A549 (cell line): Measurements from ENCODE around the gene OR2Y1. TPM values are rescaled to one million over a fixed set of nuclear protein-coding genes. Genes with fewer than 3 reads are reported as not detected.

Experiments used
- ATAC-seq, 2 experiments: fragments of 200-7000 bp in 1 of 2; fragments of >200 bp in 1 of 2; cut with Nextera tagmentation in 1 of 2; cut with Tn5 transposase in 1 of 2; 3 replicates each; pipeline versions ENCODE4 v1.8.0 to v1.9.1; 2018 to 2020; ENCODE audit warnings: mild to moderate bottlenecking in 1 of 2, moderate library complexity in 1 of 2
- CTCF ChIA-PET: fragments of 300-600 bp; sonication (Branson Sonifier 250); formaldehyde crosslinking; extraction: SDS; loops from one replicate; lab custom pipeline; 2021; ENCODE audit warnings: antibody characterized with exemption, inconsistent platforms; lab: Yijun Ruan, JAX
- POLR2A ChIA-PET: fragments of 350-600 bp; formaldehyde crosslinking; extraction: SDS; loops from one replicate; lab custom pipeline; 2021; ENCODE audit warnings: antibody characterized with exemption, inconsistent platforms; lab: Yijun Ruan, JAX
- DNase-seq, 2 experiments: peaks; one replicate each; pipeline versions ENCODE4 v3.0.0 to v3.0.0-alpha.2; 2011 to 2016; ENCODE audit warnings: low read depth in 1 of 2, low spot score in 1 of 2
- FAIRE-seq: peaks from 2 replicates; lab custom pipeline; 2011; peaks lifted over from hg19 to GRCh38; lab: Jason Lieb, UNC
- H3K27ac ChIP-seq, 2 experiments: fragments of >200 bp; sonication (Bioruptor Twin); formaldehyde crosslinking; 3 replicates each; pipeline ENCODE4 v1.5.1; 2016 to 2017
- H3K4me1 ChIP-seq: fragments of >200 bp; sonication (Bioruptor Twin); formaldehyde crosslinking; 3 replicates; pipeline ENCODE4 v1.6.1; 2016
- H3K4me2 ChIP-seq: fragments of >200 bp; sonication (Bioruptor Twin); formaldehyde crosslinking; 3 replicates; pipeline ENCODE4 v1.6.1; 2016
- H3K4me3 ChIP-seq: fragments of >200 bp; sonication (Bioruptor Twin); formaldehyde crosslinking; 3 replicates; pipeline ENCODE4 v1.5.1; 2016
- H3K9me3 ChIP-seq: fragments of >200 bp; sonication (Bioruptor Twin); formaldehyde crosslinking; 3 replicates; pipeline ENCODE4 v1.6.1; 2016
- CBX8 ChIP-seq: fragments of 200-600 bp; sonication (generic); IDR thresholded peaks from 2 replicates; pipeline ENCODE4 v1.6.1; 2016
- CEBPB ChIP-seq, 2 experiments: fragments of >200 bp in 1 of 2; sonication (Bioruptor Twin) in 1 of 2; formaldehyde crosslinking in 1 of 2; IDR thresholded peaks; 2 replicates each; pipeline ENCODE4 v1.6.1; 2012 to 2016
- CHD4 ChIP-seq: fragments of 200-600 bp; sonication (generic); IDR thresholded peaks from 2 replicates; pipeline ENCODE4 v1.6.1; 2016; ENCODE audit warnings: antibody characterized with exemption, mild to moderate bottlenecking, borderline replicate concordance
- EHF ChIP-seq: fragments of 250-450 bp; sonication (Bioruptor Pico); IDR thresholded peaks from 2 replicates; pipeline ENCODE4 v1.5.0; 2020; ENCODE audit warnings: mild to moderate bottlenecking
- EP300 ChIP-seq, 2 experiments: fragments of >200 bp; sonication (Bioruptor Twin); formaldehyde crosslinking; IDR thresholded peaks; 2 replicates in 1 of 2; 3 replicates in 1 of 2; pipeline ENCODE4 v1.6.1; 2016 to 2017
- FOSB ChIP-seq: fragments of 250-450 bp; sonication (Bioruptor Pico); IDR thresholded peaks from 2 replicates; pipeline ENCODE4 v1.5.0; 2020; ENCODE audit warnings: mild to moderate bottlenecking, moderate library complexity
- GATA3 ChIP-seq: IDR thresholded peaks from 2 replicates; pipeline ENCODE4 v1.6.1; 2012; ENCODE audit warnings: borderline replicate concordance
- HEYL ChIP-seq: fragments of 250-450 bp; sonication (Bioruptor Pico); IDR thresholded peaks from 2 replicates; pipeline ENCODE4 v1.8.0; 2021; ENCODE audit warnings: mild to moderate bottlenecking, moderate library complexity
- HOXA7 ChIP-seq: fragments of 250-450 bp; sonication (Bioruptor Pico); IDR thresholded peaks from 2 replicates; pipeline ENCODE4 v1.5.0; 2020; ENCODE audit warnings: mild to moderate bottlenecking, moderate library complexity
- JUNB ChIP-seq: fragments of >200 bp; sonication (Bioruptor Twin); formaldehyde crosslinking; IDR thresholded peaks from 2 replicates; pipeline ENCODE4 v1.6.1; 2016
- KDM5A ChIP-seq: fragments of 200-600 bp; sonication (generic); IDR thresholded peaks from 2 replicates; pipeline ENCODE4 v1.6.1; 2016; ENCODE audit warnings: antibody characterized with exemption, mild to moderate bottlenecking
- MYC ChIP-seq: IDR thresholded peaks from 2 replicates; pipeline ENCODE4 v1.6.1; 2012; ENCODE audit warnings: mild to moderate bottlenecking, inconsistent platforms, low read length, improper control_type of control experiment, borderline replicate concordance
- NPAS2 ChIP-seq: fragments of 250-450 bp; sonication (Bioruptor Pico); IDR thresholded peaks from 2 replicates; pipeline ENCODE4 v1.8.0; 2022; ENCODE audit warnings: mild to moderate bottlenecking, moderate library complexity, borderline replicate concordance
- RARB ChIP-seq: fragments of 250-450 bp; sonication (Bioruptor Pico); IDR thresholded peaks from 2 replicates; pipeline ENCODE4 v1.8.0; 2021; ENCODE audit warnings: mild to moderate bottlenecking, moderate library complexity
- RNF2 ChIP-seq: fragments of 200-600 bp; sonication (generic); IDR thresholded peaks from 2 replicates; pipeline ENCODE4 v1.6.1; 2016; ENCODE audit warnings: low read depth, mild to moderate bottlenecking, antibody characterized with exemption, moderate library complexity, borderline replicate concordance
- SREBF2 ChIP-seq: fragments of 450-650 bp; IDR thresholded peaks from 2 replicates; pipeline ENCODE4 v1.6.1; 2014; ENCODE audit warnings: mild to moderate bottlenecking, moderate library complexity
- TFCP2L1 ChIP-seq: fragments of 250-450 bp; sonication (Bioruptor Pico); IDR thresholded peaks from 2 replicates; pipeline ENCODE4 v1.5.0; 2021; ENCODE audit warnings: mild to moderate bottlenecking
- ZC3H11A ChIP-seq: fragments of 450-650 bp; IDR thresholded peaks from 2 replicates; pipeline ENCODE4 v1.6.1; 2014; ENCODE audit warnings: antibody characterized with exemption, mild to moderate bottlenecking
- ZFP36 ChIP-seq: fragments of 450-650 bp; IDR thresholded peaks from 2 replicates; pipeline ENCODE4 v1.6.1; 2014; ENCODE audit warnings: borderline replicate concordance; ENCODE audit not compliant: partially characterized antibody
- WGBS: methylation state at CpG from one replicate; pipeline ENCODE4 v1.1.6; 2017; ENCODE audit errors: missing lambda C conversion rate; 5-methylcytosine and 5-hydroxymethylcytosine counted together
- polyA plus RNA-seq, 4 experiments: library from polyadenylated mRNA; depleted of rRNA in 3 of 4; stranded (reverse); fragments of >200 nt; fragmentation: RNase III in 1 of 4; extraction: RNeasy Plus Mini Kit Qiagen cat#74134 plus additional on column Dnase treatment in 1 of 4; gene quantifications; 2 replicates in 3 of 4; 3 replicates in 1 of 4; pipeline ENCODE4 v1.2.3, GENCODE V29; 2011 to 2017
- TF ChIP-seq, protein P1 (sequence below): fragments of >200 bp; sonication (Bioruptor Twin); formaldehyde crosslinking; IDR thresholded peaks from 2 replicates; pipeline ENCODE4 v1.6.1; 2016
- TF ChIP-seq, protein P2 (sequence below): fragments of 150-350 bp; IDR thresholded peaks from 2 replicates; pipeline ENCODE4 v1.6.1; 2014; ENCODE audit warnings: low read depth, mild to moderate bottlenecking, low read length
- TF ChIP-seq, protein P3 (sequence below): fragments of 200-600 bp; sonication (generic); IDR thresholded peaks from 2 replicates; pipeline ENCODE4 v1.6.1; 2016; ENCODE audit warnings: antibody characterized with exemption, mild to moderate bottlenecking, moderate library complexity

OR2Y1 gene
- polyA plus RNA-seq, 2 of the 4 experiments (the other 2 are of a cell fraction), result not detected

DNA sequence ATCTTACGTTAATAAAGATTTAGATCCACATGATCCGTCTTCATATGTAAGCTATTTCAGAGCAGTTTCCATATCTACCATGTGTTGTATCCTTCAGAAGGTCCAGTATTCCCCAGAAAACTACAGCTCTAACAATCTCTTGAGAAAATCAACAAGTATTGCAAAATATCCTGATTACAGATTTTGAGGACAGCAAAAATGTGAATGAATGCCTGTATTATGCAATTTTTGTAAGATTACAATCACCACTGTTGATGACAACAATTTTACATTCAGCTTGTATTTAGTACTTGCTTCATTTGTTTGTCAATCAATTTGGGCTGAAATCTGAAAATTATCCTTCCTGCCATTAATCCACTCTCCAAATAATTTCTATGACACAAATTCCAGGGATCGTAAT is 47.4 kb downstream of the OR2Y1 start:
- no peak overlapping the region for H3K4me3 ChIP-seq
- FAIRE-seq, result no peak
- no peak for DNase-seq
- ChIA-PET POLR2A (no interaction called here), CTCF (no interaction called here)
- no peak overlapping the region for H3K4me2 ChIP-seq
- TF ChIP-seq CBX8 (peak; percentile 68; the same call in 1 of the 2 replicates), ZFP36 (no peak), HOXA7 (CRISPR knock-in tag) (no peak), HEYL (CRISPR knock-in tag) (no peak), NPAS2 (no peak), RNF2 (0 out of 2 replicates have a peak, but pooled peaks have one; percentile 60)
- TF ChIP-seq, protein P1, sequence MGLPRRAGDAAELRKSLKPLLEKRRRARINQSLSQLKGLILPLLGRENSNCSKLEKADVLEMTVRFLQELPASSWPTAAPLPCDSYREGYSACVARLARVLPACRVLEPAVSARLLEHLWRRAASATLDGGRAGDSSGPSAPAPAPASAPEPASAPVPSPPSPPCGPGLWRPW, result no peak
- TF ChIP-seq, protein P2, sequence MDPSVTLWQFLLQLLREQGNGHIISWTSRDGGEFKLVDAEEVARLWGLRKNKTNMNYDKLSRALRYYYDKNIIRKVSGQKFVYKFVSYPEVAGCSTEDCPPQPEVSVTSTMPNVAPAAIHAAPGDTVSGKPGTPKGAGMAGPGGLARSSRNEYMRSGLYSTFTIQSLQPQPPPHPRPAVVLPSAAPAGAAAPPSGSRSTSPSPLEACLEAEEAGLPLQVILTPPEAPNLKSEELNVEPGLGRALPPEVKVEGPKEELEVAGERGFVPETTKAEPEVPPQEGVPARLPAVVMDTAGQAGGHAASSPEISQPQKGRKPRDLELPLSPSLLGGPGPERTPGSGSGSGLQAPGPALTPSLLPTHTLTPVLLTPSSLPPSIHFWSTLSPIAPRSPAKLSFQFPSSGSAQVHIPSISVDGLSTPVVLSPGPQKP, result no peak
- WGBS, result 31% methylated on average over 3 of the region's 3 CpGs
- ATAC-seq, result no peak
- H3K9me3 ChIP-seq, result peaks cover 9% of the 10 kb centered on the region
- no peaks in the 10 kb centered on the region for H3K4me1 ChIP-seq
- H3K27ac ChIP-seq, result no peak overlapping the region

DNA sequence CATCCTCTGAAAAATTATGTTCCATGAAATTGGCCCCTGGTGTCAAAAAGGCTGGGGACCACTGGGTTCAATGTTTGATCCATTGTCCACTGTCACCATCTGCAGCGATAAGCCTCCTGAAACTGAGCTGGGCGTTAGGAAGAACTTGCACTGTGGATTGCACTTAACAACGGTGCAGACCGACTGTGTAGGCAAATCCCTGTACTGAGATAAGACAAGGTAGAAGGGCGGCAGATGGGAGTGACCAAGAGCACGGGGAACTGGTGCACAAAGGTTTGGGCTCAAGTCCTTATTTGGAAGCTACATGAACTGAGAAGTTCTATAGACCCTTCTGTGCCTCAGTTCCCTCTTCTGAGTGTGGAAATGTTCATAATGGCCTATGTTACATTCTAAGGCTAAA is 48.8 kb downstream of the OR2Y1 start:
- Histone ChIP-seq H3K27ac (no peak overlapping the region), H3K9me3 (peaks cover 5% of the 10 kb centered on the region)
- POLR2A ChIA-PET, result no interaction called here
- CTCF ChIA-PET, result interaction anchor here (1.2 kb wide), 1 partner anchor 26 kb away, joined by 3 read pairs; no protein-coding TSS in a partner anchor
- TF ChIP-seq TFCP2L1 (CRISPR knock-in tag) (no peak), CEBPB (IDR thresholded peaks at IDR 0.05) (no peak), CHD4 (no peak), JUNB (no peak), KDM5A (no peak), FOSB (no peak), ZFP36 (no peak), RARB (CRISPR knock-in tag) (no peak), HOXA7 (CRISPR knock-in tag) (no peak), GATA3 (no peak), ZC3H11A (no peak), EP300 (IDR thresholded peaks at IDR 0.05) (no peak), EHF (no peak), MYC (no peak), SREBF2 (no peak)
- TF ChIP-seq, protein P1, result no peak
- TF ChIP-seq, protein P3, sequence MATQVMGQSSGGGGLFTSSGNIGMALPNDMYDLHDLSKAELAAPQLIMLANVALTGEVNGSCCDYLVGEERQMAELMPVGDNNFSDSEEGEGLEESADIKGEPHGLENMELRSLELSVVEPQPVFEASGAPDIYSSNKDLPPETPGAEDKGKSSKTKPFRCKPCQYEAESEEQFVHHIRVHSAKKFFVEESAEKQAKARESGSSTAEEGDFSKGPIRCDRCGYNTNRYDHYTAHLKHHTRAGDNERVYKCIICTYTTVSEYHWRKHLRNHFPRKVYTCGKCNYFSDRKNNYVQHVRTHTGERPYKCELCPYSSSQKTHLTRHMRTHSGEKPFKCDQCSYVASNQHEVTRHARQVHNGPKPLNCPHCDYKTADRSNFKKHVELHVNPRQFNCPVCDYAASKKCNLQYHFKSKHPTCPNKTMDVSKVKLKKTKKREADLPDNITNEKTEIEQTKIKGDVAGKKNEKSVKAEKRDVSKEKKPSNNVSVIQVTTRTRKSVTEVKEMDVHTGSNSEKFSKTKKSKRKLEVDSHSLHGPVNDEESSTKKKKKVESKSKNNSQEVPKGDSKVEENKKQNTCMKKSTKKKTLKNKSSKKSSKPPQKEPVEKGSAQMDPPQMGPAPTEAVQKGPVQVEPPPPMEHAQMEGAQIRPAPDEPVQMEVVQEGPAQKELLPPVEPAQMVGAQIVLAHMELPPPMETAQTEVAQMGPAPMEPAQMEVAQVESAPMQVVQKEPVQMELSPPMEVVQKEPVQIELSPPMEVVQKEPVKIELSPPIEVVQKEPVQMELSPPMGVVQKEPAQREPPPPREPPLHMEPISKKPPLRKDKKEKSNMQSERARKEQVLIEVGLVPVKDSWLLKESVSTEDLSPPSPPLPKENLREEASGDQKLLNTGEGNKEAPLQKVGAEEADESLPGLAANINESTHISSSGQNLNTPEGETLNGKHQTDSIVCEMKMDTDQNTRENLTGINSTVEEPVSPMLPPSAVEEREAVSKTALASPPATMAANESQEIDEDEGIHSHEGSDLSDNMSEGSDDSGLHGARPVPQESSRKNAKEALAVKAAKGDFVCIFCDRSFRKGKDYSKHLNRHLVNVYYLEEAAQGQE, result no peak
- TF ChIP-seq, all 56 proteins: peak for 0
- H3K4me3 ChIP-seq, result no peak overlapping the region
- WGBS, result 18% methylated on average over 6 of the region's 6 CpGs
- DNase-seq, result no peak
- H3K4me1 ChIP-seq, result no peaks in the 10 kb centered on the region
- ATAC-seq, result no peak
- FAIRE-seq, result no peak
- no peak overlapping the region for H3K4me2 ChIP-seq
